Measurements from ENCODE around the gene IFNA4. TPM values are rescaled to one million over a fixed set of nuclear protein-coding genes. Genes with fewer than 3 reads are reported as not detected.
A peak's percentile ranks its signal among the peaks of the same experiment; 100 is the strongest.
"Not testable (repeated sequence)": the region's sequence is repeated elsewhere in the genome, so short reads cannot be mapped to it uniquely, and the experiment has no call there.

IFNA4 gene
- total RNA-seq, 1 donor from 2014 or later: not detected

DNA sequence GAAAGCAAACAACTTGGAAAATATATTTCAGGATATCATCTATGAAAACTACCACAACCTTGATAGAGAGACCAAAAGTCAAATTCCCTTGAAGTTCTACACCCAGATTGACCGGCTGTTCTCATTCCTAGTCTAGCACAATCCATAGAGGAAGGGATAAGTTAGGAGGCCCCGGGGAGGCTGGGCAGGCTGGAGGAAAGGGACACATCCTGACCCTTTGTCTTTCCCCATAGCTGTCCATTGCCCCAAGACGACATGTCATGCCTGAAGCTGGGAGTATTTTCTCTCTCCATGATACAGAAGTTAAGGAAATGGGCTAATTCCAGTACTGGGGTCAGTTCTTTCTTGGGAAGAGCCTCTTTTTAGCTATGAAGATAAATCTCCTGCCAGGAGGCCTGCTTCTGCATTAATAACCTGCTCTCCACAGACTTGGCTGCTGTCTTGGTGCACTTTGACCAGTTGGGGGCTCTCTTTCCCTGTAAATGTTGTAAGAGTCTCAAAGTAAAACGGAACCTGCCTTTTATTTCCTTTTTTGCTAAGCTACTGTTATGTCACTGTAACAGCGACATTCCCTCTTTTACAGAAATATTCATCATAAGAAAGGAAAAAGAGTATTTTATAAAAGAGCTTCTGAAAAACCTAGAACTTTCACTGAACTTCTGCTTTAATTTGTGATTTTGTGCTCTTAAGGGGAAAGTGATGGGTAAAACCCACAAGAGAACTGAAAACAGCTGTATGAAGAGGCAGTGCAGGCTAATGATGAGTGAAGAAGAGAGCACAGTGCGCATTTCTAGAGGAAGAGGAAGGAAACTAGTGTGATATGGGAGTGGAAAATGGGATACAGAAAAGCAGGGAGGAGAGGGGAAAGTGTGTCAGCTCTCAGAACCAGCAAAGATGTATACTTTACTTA lies 7.7 kb upstream of the IFNA4 start:
- TF ChIP-seq, protein P1, sequence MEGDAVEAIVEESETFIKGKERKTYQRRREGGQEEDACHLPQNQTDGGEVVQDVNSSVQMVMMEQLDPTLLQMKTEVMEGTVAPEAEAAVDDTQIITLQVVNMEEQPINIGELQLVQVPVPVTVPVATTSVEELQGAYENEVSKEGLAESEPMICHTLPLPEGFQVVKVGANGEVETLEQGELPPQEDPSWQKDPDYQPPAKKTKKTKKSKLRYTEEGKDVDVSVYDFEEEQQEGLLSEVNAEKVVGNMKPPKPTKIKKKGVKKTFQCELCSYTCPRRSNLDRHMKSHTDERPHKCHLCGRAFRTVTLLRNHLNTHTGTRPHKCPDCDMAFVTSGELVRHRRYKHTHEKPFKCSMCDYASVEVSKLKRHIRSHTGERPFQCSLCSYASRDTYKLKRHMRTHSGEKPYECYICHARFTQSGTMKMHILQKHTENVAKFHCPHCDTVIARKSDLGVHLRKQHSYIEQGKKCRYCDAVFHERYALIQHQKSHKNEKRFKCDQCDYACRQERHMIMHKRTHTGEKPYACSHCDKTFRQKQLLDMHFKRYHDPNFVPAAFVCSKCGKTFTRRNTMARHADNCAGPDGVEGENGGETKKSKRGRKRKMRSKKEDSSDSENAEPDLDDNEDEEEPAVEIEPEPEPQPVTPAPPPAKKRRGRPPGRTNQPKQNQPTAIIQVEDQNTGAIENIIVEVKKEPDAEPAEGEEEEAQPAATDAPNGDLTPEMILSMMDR (conservative IDR thresholded peaks at IDR 0.05): peak; percentile 76
- H3K9me3 Mint-ChIP-seq: not testable (repeated sequence)

DNA sequence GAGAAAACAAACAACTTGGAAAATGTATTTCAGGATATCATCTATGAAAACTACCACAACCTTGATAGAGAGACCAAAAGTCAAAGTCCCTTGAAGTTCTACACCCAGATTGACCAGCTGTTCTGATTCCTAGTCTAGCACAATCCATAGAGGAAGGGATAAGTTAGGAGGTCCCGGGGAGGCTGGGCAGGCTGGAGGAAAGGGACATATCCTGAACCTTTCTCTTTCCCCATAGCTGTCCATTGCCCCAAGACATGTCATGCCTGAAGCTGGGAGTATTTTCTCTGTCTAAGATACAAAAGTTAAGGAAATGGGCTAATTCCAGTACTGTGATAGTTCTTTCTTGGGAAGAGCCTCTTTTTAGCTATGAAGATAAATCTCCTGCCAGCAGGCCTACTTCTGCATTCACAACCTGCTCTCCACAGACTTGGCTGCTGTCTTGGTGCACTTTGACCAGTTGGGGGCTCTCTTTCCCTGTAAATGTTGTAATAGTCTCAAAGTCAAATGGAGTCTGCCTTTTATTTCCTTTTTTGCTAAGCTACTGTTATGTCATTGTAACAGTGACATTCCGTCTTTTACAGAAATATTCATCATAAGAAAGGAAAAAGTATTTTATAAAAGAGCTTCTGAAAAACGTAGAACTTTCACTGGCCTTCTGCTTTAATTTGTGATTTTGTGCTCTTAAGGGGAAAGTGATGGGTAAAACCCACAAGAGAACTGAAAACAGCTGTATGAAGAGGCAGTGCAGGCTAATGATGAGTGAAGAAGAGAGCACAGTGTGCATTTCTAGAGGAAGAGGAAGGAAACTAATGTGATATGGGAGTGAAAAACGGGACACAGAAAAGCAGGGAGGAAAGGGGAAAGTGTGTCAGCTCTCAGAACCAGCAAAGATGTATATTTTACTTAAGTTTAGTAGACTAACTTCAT lies 4.3 kb downstream of the IFNA4 start:
- not testable (repeated sequence) for H3K9me3 Mint-ChIP-seq; H3K4me1 Mint-ChIP-seq (ENCODE audit: unreplicated experiment); H3K4me3 Mint-ChIP-seq; H3K36me3 Mint-ChIP-seq; DNase-seq (ENCODE audit: extremely low spot score, unreplicated experiment); H3K27ac Mint-ChIP-seq; H3K27me3 Mint-ChIP-seq
- TF ChIP-seq, protein P1 (conservative IDR thresholded peaks at IDR 0.05): peak; percentile 68

More for the DNA sequence above, 7.7 kb upstream of the IFNA4 start:
- H3K27ac Mint-ChIP-seq; DNase-seq (ENCODE audit: extremely low spot score, unreplicated experiment); H3K4me3 Mint-ChIP-seq; H3K36me3 Mint-ChIP-seq; H3K4me1 Mint-ChIP-seq (ENCODE audit: unreplicated experiment): not testable (repeated sequence)
- peaks cover 12% of the 10 kb centered on the region for H3K27me3 Mint-ChIP-seq

DNA sequence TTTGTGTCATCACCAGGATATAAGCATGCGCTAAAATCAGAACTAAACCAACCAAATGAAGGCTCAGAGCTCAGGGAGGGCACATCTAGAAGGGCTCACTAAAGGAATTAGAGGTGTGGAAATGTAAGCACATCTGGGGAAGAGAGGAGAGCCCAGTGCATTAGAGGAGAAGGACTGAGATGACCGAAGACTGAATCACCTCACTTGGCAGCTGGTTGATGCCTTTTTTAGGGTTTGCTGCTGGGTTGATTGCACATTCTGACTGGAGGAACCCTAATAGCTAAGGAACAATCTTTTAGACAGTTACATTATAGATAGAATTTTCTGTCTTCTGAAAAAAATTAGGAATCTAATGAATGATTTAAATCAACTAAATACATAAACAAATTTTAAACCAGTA lies 12.7 kb downstream of the IFNA4 start:
- Mint-ChIP-seq H3K9me3 (no peaks in the 10 kb centered on the region), H3K36me3 (no peaks in the 10 kb centered on the region), H3K4me3 (no peak overlapping the region), H3K27ac (no peak overlapping the region), H3K27me3 (no peaks in the 10 kb centered on the region), H3K4me1 (ENCODE audit: unreplicated experiment) (no peaks in the 10 kb centered on the region)
- TF ChIP-seq, protein P1 (conservative IDR thresholded peaks at IDR 0.05): no peak
- no peak for DNase-seq (ENCODE audit: extremely low spot score, unreplicated experiment)

DNA sequence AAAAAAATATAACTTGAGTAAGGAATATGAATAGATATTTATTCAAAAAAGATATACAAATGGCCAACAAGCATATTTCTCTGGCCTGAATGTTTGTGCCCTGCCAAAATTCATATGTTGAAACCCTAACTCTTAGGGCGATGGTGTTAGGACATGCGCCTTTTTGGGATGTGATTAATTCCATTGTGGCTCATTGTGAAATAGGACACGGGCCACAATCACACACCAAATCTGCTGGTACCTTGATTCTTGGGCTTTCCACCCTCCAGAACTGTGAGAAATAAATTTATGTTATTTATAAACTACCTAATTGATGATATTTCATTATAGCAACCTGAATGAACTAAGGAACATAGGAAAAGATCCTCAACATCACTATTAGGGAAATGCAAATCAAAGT lies 15.2 kb downstream of the IFNA4 start:
- Mint-ChIP-seq H3K4me3 (no peak overlapping the region), H3K4me1 (ENCODE audit: unreplicated experiment) (no peaks in the 10 kb centered on the region), H3K27ac (no peak overlapping the region), H3K9me3 (no peaks in the 10 kb centered on the region), H3K27me3 (no peaks in the 10 kb centered on the region), H3K36me3 (no peaks in the 10 kb centered on the region)
- TF ChIP-seq, protein P1 (conservative IDR thresholded peaks at IDR 0.05): no peak
- DNase-seq (ENCODE audit: extremely low spot score, unreplicated experiment): no peak

DNA sequence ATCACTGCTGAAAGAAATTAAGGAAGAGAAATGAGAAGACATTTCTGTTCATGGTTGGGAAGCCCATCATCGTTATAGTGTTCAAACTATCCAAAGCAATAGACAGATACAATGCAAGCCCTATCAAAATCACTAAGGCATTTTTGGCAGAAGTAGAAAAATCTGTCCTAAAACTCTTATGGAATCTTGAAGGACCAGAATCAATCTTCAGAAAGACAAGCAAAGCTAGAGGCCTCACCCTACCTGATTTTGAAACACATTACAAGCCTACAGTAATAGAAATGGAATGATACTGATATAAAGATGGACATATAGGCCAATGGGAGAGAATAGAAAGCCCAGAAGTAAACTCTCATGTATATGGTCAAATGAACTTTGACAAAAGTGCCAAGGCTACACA lies 16.0 kb downstream of the IFNA4 start:
- no peak for DNase-seq (ENCODE audit: extremely low spot score, unreplicated experiment)
- H3K9me3 Mint-ChIP-seq: no peaks in the 10 kb centered on the region
- no peak overlapping the region for H3K4me3 Mint-ChIP-seq
- H3K27ac Mint-ChIP-seq: no peak overlapping the region
- H3K36me3 Mint-ChIP-seq: no peaks in the 10 kb centered on the region
- H3K27me3 Mint-ChIP-seq: no peaks in the 10 kb centered on the region
- TF ChIP-seq, protein P1 (conservative IDR thresholded peaks at IDR 0.05): no peak
- no peaks in the 10 kb centered on the region for H3K4me1 Mint-ChIP-seq (ENCODE audit: unreplicated experiment)

DNA sequence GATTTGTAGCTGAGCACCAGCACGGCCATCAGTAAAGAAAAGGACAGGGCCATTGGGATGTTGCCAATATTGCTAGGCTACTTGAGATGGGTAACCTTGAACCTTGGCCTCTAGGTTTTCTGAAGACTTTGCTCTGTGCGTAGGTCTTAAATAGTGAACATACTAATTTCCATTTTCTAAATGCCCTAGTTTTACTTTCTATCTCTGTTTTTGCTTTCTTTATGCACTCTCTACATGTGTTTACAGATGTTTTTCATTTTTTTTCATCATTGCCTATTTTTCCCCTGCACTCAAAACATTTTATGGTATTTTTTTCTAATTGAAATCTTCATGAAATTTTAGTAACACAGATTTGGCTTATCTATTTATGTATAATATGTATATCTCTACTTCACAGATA lies 20.8 kb downstream of the IFNA4 start, which contains the start of gene IFNA21:
Gene IFNA21, minus strand, starts transcription at position 101 of the 400 bp plus-strand sequence. Its CDS starts 48 bp downstream, at position 53.
- DNase-seq (ENCODE audit: extremely low spot score, unreplicated experiment); H3K4me3 Mint-ChIP-seq; H3K9me3 Mint-ChIP-seq; H3K4me1 Mint-ChIP-seq (ENCODE audit: unreplicated experiment); H3K27ac Mint-ChIP-seq; H3K27me3 Mint-ChIP-seq; H3K36me3 Mint-ChIP-seq: not testable (repeated sequence)

All from type B pancreatic cell (in vitro differentiated cells).